A549 treated with CpdA at 1 μM for 4 hours (cell line): ENCODE results near the gene F13B. TPM values are rescaled to one million over a fixed set of nuclear protein-coding genes. Genes with fewer than 3 reads are reported as not detected.

Experiments
- total RNA-seq: library from RNA; stranded (reverse); fragments of 200-300 nt; extraction: Qiagen RNA extraction; gene quantifications from 5 replicates; pipeline ENCODE4 v1.2.3, GENCODE V29; 2022; ENCODE audit warnings: low read depth

Gene F13B, protein sequence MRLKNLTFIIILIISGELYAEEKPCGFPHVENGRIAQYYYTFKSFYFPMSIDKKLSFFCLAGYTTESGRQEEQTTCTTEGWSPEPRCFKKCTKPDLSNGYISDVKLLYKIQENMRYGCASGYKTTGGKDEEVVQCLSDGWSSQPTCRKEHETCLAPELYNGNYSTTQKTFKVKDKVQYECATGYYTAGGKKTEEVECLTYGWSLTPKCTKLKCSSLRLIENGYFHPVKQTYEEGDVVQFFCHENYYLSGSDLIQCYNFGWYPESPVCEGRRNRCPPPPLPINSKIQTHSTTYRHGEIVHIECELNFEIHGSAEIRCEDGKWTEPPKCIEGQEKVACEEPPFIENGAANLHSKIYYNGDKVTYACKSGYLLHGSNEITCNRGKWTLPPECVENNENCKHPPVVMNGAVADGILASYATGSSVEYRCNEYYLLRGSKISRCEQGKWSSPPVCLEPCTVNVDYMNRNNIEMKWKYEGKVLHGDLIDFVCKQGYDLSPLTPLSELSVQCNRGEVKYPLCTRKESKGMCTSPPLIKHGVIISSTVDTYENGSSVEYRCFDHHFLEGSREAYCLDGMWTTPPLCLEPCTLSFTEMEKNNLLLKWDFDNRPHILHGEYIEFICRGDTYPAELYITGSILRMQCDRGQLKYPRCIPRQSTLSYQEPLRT
- total RNA-seq = 0.05 to 0.28 TPM (median 0.06 TPM) in 3 of 5 replicates, not detected in the others

DNA sequence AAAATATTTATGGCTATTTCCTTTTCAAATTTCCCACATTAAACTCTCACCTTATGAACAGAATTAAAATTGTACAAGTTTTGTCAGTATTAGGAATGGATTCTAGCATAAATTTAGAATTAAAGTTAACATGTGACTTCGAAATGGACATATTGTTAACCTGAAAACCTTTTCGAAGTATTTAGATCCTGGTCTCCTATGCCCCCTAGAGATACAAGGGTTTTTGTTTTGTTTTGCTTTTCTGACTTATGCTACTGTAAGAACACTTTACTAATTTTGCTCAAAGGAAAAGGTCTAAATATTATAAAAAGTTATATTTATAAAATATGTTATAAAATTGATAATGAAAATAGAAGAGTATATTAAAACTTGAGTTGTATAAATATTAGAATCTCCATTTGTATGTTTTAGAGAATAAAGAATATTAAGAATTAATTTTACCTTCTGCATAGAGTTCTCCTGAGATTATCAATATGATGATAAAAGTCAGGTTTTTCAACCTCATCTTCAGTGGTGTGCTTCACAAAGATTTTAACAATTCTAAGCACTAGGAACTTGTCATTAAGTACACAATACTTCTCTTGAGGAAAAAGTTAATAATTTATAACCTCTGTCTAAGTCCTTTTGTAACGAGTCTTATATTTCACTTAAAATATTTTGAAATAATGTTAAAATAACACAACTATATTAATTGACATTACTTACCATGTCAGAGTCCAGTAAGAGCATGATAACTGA, at the start of gene F13B:
Gene F13B, minus strand, starts transcription at position 542 of the 738 bp plus-strand sequence. Its CDS starts 37 bp downstream, at position 505.

Other genes starting within 250 kb of the F13B start
- 0.16 to 0.40 TPM (median 0.22 TPM) in 4 of 5 replicates, not detected in the other for gene CFHR1, start 247.5 kb downstream of the F13B start, total RNA-seq
- not detected in 5 replicates for gene CFHR4, start 179.2 kb downstream of the F13B start, total RNA-seq
- gene CFHR2, start 123.5 kb downstream of the F13B start, total RNA-seq = not detected in 5 replicates
- not detected in 5 replicates for gene CFHR5, start 89.7 kb downstream of the F13B start, total RNA-seq
- gene ASPM, start 79.4 kb upstream of the F13B start, total RNA-seq = 19.9 to 24.4 TPM (median 24.1 TPM) in 5 replicates
- 2.8 to 3.8 TPM (median 3.0 TPM) in 5 replicates for gene ZBTB41, start 134.0 kb upstream of the F13B start, total RNA-seq
- gene CRB1, start 201.0 kb upstream of the F13B start, total RNA-seq = not detected in 5 replicates